B cell (primary cell): Measurements from ENCODE around the gene HPN.

Source experiments
- EZH2 ChIP-seq: IDR thresholded peaks from 2 replicates; pipeline ENCODE4 v1.6.1; 2012; ENCODE audit warnings: borderline replicate concordance, low read depth, mild to moderate bottlenecking, moderate library complexity, low read length; ENCODE audit not compliant: insufficient read depth, poor library complexity, severe bottlenecking
- TF ChIP-seq, protein P1 (sequence below): fragments of 200-600 bp; IDR thresholded peaks from one replicate; pipeline ENCODE4 v1.8.0; 2022; ENCODE audit warnings: antibody characterized with exemption, mild to moderate bottlenecking

DNA sequence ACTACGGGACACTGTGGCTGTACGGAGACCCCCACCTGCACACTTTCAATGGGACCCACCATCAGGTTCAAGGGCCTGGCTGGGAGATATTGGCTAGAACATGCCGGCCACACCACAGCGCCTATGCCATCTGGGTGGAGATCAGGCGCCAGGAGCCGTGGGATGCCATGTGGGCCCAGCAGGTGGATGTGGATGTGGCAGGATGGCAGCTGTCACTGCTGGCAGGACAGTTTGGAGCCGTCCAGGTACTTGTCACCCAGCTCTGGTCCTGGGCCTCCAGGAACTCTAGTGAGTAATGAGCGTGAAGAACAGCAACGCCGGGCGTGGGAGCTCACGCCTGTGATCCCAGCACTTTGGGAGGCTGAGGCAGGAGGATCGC, 58.4 kb downstream of the HPN start:
- TF ChIP-seq, protein P1, sequence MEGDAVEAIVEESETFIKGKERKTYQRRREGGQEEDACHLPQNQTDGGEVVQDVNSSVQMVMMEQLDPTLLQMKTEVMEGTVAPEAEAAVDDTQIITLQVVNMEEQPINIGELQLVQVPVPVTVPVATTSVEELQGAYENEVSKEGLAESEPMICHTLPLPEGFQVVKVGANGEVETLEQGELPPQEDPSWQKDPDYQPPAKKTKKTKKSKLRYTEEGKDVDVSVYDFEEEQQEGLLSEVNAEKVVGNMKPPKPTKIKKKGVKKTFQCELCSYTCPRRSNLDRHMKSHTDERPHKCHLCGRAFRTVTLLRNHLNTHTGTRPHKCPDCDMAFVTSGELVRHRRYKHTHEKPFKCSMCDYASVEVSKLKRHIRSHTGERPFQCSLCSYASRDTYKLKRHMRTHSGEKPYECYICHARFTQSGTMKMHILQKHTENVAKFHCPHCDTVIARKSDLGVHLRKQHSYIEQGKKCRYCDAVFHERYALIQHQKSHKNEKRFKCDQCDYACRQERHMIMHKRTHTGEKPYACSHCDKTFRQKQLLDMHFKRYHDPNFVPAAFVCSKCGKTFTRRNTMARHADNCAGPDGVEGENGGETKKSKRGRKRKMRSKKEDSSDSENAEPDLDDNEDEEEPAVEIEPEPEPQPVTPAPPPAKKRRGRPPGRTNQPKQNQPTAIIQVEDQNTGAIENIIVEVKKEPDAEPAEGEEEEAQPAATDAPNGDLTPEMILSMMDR = no peak
- TF ChIP-seq EZH2 = no peak
